Left lung (tissue), 10 donors: ENCODE results near the gene OPN1LW. TPM values are rescaled to one million over a fixed set of nuclear protein-coding genes. Genes with fewer than 3 reads are reported as not detected.

Experiments
- ATAC-seq: fragments of 200-7000 bp; cut with Tn5 transposase; one replicate; pipeline ENCODE4 v1.9.1; 2020; ENCODE audit warnings: moderate library complexity
- DNase-seq, 4 donors: peaks; one replicate each; pipeline ENCODE4 v3.0.0-alpha.2; 2013 to 2020
- H3K27ac ChIP-seq, 2 donors: fragments of 200-600 bp; sonication (generic) in 1 of 2; one replicate each; pipeline versions ENCODE4 v1.5.0 to v1.8.0; 2020 to 2021
- H3K27me3 ChIP-seq, 2 donors: fragments of 200-600 bp; sonication (generic) in 1 of 2; one replicate each; pipeline versions ENCODE4 v1.5.0 to v1.8.0; 2020 to 2021
- H3K36me3 ChIP-seq, 2 donors: fragments of 200-600 bp; sonication (generic) in 1 of 2; one replicate each; pipeline versions ENCODE4 v1.5.0 to v1.8.0; 2020 to 2021
- H3K4me1 ChIP-seq, 2 donors: fragments of 200-600 bp; one replicate each; pipeline ENCODE4 v1.8.0; 2021
- H3K4me3 ChIP-seq, 2 donors: fragments of 200-600 bp; sonication (generic) in 1 of 2; one replicate each; pipeline versions ENCODE4 v1.5.0 to v1.8.0; 2020 to 2021; ENCODE audit warnings: mild to moderate bottlenecking in 1 of 2
- H3K9me3 ChIP-seq, 2 donors: fragments of 200-600 bp; sonication (generic) in 1 of 2; one replicate each; pipeline versions ENCODE4 v1.5.0 to v1.8.0; 2020 to 2021
- CTCF ChIP-seq, 2 donors: fragments of 200-600 bp; sonication (generic) in 1 of 2; IDR thresholded peaks; one replicate each; pipeline versions ENCODE4 v1.5.0 to v1.8.0; 2021; ENCODE audit warnings: antibody characterized with exemption in 2 of 2
- intact Hi-C, 2 donors: fragments of 100-400 bp; cut with DNase I; formaldehyde crosslinking; loops; one replicate each; pipeline versions ENCODE4 v1.11.2 to v1.14.2; 2022
- polyA plus RNA-seq, 6 donors: library from polyadenylated mRNA; unstranded; fragments of 120-200 nt; gene quantifications; one replicate each; pipeline ENCODE4 v1.2.1, GENCODE V29; 2013; ENCODE audit not compliant: insufficient read length in 6 of 6
- total RNA-seq, 2 donors: library from RNA; stranded (reverse); fragmentation: NEBNext Ultra II Directional; extraction: Animal tissue kit (Norgen Biotek cat#: 25700); gene quantifications; one replicate each; pipeline ENCODE4 v1.2.1, GENCODE V29; 2021
- donor health status: DM: no; HTN: yes; CAD: no.
- donor health status: DM: no; HTN: no; CAD: no.

The OPN1LW gene
- total and polyA plus RNA-seq, 8 donors, result not detected

GRCh38 chrX:154135458-154136229 lies 8.4 kb upstream of the OPN1LW start:
- Histone ChIP-seq H3K27ac (no peak overlapping the region), H3K9me3 (no peaks in the 10 kb centered on the region), H3K4me1 (peaks cover 0 to 5% of the 10 kb centered on the region in 2 donors), H3K27me3 (no peaks in the 10 kb centered on the region), H3K36me3 (no peaks in the 10 kb centered on the region), H3K4me3 (no peak overlapping the region)
- TF ChIP-seq CTCF (IDR thresholded peaks at IDR 0.05), result no peak
- intact Hi-C loops, result no loop called here
- no peak for ATAC-seq
- DNase-seq, result no peak

- DNase-seq (peak; percentile 51 to 90 (median 72)), ATAC-seq (peak; percentile 93)
- intact Hi-C loops, result no loop called here
- H3K9me3 ChIP-seq, result no peaks in the 10 kb centered on the region
- H3K4me3 ChIP-seq, result peak overlapping the region; percentile 6 to 22
- H3K27me3 ChIP-seq, result no peaks in the 10 kb centered on the region
- TF ChIP-seq CTCF (IDR thresholded peaks at IDR 0.05), result peak; percentile 55 to 75
- H3K4me1 ChIP-seq, result peaks cover 0 to 5% of the 10 kb centered on the region in 2 donors
- no peaks in the 10 kb centered on the region for H3K36me3 ChIP-seq
- H3K27ac ChIP-seq, result peak overlapping the region in 1 of 2 donors; percentile 25
These were observed 7.3 kb upstream of the OPN1LW start for GRCh38 chrX:154136627-154137161.

- H3K4me3 ChIP-seq, result no peak overlapping the region
- ATAC-seq, result no peak
These were observed 5.2 kb upstream of the OPN1LW start for GRCh38 chrX:154138857-154139256.

GRCh38 chrX:154140206-154140605 lies 3.8 kb upstream of the OPN1LW start:
- Histone ChIP-seq H3K27ac (no peak overlapping the region), H3K36me3 (no peaks in the 10 kb centered on the region), H3K4me3 (no peak overlapping the region), H3K9me3 (no peaks in the 10 kb centered on the region), H3K4me1 (peaks cover 0 to 5% of the 10 kb centered on the region in 2 donors), H3K27me3 (no peaks in the 10 kb centered on the region)
- DNase-seq (no peak), ATAC-seq (no peak)
- intact Hi-C loops, result no loop called here
- no peak for TF ChIP-seq CTCF (IDR thresholded peaks at IDR 0.05)

More at GRCh38 chrX:154138857-154139256, 5.2 kb upstream of the OPN1LW start:
- H3K9me3 ChIP-seq, result no peaks in the 10 kb centered on the region
- intact Hi-C loops, result no loop called here
- H3K36me3 ChIP-seq, result no peaks in the 10 kb centered on the region
- no peak overlapping the region for H3K27ac ChIP-seq
- H3K4me1 ChIP-seq, result peaks cover 0 to 5% of the 10 kb centered on the region in 2 donors
- TF ChIP-seq CTCF (IDR thresholded peaks at IDR 0.05), result no peak
- no peaks in the 10 kb centered on the region for H3K27me3 ChIP-seq
- no peak for DNase-seq

GRCh38 chrX:154140742-154141141 lies 3.3 kb upstream of the OPN1LW start:
- intact Hi-C loops, result no loop called here
- H3K4me3 ChIP-seq, result no peak overlapping the region
- H3K9me3 ChIP-seq, result no peaks in the 10 kb centered on the region
- H3K27ac ChIP-seq, result no peak overlapping the region
- peaks cover 0 to 5% of the 10 kb centered on the region in 2 donors for H3K4me1 ChIP-seq
- no peak for DNase-seq
- H3K27me3 ChIP-seq, result no peaks in the 10 kb centered on the region
- ATAC-seq, result no peak
- H3K36me3 ChIP-seq, result no peaks in the 10 kb centered on the region
- TF ChIP-seq CTCF (IDR thresholded peaks at IDR 0.05), result no peak
